Stimulated activated CD4-positive, alpha-beta T cell treated with anti-CD3 and anti-CD28 coated beads, Interleukin-2, amount 100 ng/mL, for 4 hours (primary cell): Measurements from ENCODE around the gene STK4.
"Not testable (repeated sequence)": the region's sequence is repeated elsewhere in the genome, so short reads cannot be mapped to it uniquely, and the experiment has no call there.

ENCODE experiments used
- DNase-seq: peaks from one replicate; pipeline ENCODE4 v3.0.0-alpha.2; 2020; ENCODE audit warnings: low read depth

The STK4 gene

DNA sequence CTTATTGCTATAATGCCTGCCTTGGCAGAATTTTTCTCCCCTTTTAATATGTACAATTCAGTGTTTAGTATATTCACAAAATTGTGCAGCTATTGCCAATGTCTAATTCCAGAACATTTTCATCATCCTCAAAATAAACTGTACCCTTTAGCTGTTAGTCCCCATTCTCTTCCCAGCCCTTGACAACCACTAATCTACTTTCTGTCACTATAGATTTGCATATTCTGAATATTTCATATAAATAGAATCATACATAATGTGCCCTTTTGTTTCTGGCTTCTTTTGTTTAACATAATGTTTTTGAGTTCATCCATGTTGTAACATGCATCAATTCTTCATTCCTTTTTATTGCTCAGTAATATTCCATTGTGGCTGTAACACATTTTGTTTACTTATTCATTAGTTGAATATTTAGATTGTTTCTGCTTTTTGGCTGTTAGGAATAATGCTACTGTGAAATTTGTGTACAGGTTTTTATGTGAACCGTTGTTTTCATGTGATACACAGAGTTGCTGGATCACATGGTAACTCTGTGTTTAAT lies 22.4 kb downstream of the STK4 start:
- no peak for DNase-seq

DNA sequence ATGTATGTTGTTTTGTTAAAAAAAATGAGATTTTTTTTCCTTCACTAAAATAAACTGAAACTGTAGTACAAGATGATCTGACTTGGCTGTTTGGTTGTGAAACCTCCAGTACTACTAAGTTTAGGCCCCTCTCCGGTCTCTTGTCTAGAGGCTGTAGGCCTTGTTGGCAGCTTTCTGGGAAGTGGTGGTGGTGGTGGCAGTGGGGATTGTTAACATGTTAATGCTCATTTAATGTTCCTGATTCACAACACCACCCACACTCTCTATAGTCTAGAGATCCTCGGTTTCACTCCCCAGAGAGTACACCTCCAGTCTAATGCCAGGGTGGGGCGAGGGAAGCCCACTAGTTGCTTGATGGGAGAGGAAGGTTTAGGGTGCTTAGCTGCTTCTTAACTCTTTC lies 24.1 kb downstream of the STK4 start:
- peak; percentile 31 for DNase-seq

DNA sequence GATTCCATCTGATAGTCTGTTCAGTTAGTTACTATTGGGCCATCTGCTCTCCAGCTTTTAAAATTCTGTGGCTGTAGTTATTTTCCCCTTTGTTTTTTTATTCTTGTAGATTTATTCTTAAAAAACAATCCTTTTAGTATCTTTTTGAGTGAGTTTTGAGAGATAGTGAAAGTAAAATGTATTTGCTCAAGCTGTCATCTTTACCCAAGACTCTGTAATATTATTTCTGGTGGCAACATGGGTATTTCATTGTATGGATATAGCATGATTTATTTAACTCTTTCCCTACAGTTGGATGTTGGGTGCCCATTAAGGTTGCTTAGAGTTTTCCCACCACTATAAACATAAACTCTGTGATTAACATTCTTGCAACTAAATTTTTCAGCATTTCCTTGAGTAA lies 24.6 kb downstream of the STK4 start:
- no peak for DNase-seq

DNA sequence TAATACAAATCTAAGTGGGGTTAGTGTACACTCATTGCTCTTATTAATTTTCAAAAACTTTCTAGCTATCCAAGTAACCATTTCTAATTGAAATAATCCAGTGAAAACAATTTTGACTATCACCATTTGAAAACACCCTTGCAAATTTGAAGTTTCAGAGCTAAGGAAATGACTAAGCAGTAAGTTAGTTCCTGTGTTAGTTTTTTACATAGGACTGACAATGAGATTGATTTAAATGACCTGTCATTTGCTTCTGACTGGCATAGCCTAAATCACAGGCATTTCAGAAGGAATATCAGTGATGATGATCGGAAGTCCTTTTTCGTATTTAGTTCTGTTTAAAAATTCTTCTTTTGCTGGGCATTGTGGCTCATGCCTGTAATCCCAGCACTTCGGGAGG lies 27.0 kb downstream of the STK4 start:
- DNase-seq: no peak

DNA sequence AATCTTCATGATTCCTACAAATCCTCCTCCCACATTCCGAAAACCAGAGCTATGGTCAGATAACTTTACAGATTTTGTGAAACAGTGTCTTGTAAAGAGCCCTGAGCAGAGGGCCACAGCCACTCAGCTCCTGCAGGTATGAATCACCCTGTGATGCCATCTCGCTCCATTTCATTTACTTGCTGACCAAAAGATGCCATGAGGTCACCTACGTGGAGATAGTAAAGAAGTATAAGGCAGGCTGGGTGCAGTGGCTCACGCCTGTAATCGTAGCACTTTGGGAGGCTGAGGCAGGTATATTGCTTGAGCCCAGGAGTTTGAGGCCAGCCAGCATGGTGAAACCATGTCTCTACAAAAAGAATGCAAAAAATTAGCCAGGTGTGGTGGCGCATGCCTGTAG lies 30.9 kb downstream of the STK4 start:
- DNase-seq: no peak

DNA sequence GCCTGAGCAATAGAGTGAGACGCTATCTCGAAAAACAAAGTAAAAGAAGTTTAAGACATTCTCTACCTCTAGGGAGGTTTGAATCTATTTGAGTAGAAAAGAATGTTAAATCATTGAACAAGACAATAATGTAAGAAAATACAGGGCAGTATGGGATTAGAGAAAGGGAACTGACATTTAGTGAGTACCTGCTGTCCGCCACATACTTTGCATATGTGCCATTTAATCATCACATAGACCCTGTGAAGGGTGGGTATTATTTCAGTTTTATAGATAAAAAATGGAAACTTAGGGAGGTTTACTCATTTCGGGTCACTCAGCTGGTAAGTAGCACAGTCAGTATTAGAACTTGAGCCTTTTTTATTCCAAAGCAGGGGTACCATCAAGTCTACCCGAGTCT lies 31.4 kb downstream of the STK4 start:
- DNase-seq: no peak

DNA sequence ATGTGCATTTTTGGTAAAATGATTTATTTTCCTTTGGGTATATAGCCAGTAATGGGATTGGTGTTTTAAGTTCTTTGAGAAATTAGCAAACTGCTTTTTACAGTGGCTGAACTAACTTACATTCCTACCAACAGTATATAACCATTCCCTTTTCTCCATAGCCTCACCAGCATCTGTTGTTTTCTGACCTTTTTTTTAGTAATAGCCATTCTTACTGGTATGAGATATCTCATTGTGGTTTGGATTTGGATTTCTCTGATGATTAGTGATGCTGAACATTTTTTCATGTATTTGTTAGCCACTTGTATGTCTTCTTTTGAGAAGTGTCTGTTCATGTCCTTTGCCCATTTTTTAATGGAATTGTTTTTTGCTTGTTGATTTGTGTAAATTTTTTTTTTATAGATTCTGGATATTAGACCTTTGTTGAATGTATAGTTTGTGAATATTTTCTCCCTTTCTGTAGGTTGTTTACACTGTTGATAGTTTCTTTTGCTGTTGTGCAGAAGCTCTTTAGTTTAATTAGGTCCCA lies 42.3 kb downstream of the STK4 start:
- no peak for DNase-seq

DNA sequence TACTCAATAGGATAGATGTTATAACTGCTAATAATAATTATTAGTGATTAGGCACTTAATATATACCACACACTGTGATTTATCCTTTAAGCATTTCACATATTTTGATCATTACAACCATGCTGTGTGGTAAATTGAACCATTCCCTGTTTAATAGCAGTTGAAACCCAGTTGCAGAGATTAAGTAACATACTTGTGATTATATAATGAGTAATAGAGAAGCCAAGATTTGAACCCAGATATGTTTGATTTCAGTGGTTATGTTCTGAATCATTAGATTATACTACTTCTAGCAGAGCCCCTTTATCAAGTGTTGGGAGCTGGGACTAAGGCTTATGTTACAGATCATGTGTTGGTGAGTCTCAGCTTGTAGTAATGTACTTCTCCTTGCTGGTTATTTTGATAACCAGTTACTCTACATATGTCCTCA lies 44.1 kb downstream of the STK4 start:
- DNase-seq: no peak

DNA sequence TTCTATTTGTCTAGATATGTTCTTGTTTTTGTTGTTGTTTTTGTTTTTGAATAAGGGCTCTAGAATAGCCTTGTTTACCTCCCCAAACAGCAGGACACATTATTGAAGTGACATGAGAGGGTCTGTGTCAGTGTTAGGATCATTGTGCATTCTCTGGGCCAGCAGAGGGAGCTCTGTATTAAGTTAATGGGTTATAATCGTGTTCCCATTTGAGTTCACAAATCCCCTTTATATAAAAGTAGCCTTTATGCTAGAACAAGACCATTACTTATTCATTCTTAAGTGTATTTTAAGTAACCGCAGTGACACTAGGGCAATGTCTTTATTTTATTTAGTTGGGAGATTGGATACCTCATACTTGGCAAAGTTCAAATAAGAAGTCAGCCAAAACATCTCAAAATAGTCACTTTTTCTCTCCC lies 44.8 kb downstream of the STK4 start:
- peak; percentile 37 for DNase-seq

DNA sequence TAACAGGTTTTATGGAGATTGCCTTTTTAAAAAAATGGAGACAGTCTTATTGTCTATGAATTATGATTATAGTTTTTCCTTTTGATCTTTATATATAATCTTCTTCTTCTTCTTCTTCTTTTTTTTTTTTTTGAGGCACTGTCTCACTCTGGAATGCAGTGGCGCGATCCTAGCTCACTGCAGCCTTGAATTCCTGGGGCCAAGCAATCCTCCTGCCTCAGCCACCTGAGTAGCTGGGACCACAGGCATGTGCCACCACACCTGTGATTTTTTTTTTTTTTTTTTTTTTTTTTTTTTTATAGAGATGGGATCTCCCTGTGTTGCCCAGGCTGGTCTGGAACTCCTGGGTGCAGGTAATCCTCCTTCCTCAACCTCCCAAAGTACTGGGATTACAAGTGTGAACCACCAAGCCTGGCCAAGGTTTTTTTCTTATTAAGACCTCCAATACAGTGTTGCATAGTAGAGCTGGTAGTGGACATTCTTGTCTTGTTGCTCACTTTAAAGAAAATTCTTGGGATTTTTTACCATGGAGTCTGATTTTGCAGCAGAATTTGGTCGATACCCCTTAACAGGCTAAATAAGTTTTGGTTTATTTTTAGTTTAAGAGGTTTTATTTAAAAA lies 46.5 kb downstream of the STK4 start:
- no peak for DNase-seq

DNA sequence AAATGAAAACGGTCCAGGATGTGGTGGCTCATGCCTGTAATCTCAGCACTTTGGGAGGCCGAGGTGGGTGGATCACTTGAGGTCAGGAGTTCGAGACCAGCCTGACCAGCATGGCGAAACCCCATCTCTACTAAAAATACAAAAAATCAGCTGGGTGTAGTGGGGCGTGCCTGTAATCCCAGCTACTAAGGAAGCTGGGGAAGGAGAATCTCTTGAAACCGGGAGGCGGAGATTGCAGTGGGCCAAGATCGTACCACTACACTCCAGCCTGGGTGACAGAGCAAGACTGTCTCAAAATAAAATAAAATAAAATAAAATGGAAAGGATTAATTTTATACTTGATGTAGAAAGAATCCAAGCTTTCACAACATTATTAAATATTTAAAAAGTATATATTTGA lies 47.8 kb downstream of the STK4 start:
- DNase-seq: not testable (repeated sequence)

DNA sequence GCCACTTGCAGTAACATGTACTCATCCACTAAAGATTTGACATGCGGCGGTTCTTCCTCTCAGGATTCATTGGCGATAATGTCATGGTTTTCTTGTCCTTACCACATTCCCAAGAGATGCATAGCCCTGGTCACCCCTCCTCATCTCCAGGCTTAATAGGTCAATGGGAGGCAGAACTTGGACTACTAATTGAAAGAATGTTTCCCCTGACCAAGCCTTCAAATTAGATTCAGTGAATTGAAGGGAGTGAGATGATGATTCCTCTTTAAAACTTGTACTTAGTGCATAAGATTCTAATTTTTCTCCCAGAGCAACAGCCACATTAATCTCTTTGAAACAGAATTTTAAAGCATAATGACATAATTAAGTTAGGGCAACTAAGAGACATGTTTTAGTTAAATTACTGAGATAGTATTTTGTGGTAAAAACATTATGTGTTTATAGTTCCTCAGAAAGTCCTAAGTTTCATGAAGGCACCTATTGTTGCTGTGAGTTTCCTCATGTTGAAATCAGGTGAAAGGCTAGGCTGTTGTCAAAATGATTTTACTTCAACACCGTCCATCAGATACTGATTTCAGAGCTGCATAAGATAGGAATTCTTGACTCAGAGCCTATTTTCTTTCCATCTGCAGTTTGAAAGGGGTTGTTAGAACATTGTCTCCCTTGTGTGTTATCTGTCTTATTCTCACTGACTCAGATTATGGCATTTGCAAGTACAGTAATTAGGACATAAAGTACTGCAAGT lies 48.5 kb downstream of the STK4 start:
- no peak for DNase-seq

DNA sequence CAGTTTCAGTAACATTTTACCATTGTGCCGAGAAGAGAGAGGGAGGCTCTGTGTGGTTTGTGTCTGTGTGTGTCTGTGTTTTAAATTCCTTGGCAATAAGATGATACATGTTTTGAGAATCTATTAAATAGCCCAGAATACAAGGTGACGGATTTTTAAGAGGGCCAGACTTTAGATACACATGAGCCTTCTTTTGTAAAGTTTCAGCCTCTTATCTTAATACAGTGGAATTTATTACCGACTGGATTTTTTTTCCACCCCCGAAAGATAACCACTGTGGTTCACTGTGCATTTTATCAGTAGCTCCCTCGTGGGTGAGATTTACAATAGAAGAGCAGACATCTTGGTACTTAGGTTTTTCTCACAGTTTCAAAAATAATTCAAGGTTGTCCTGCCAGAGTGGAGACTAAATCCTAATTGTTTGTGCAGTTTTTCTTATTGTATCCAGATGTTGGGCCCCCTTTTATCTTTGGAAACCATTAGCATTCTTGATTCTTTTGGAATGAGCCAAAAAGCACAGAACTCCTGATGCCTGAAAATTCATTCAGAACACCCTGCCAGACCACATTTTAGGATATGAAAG lies 49.9 kb downstream of the STK4 start:
- no peak for DNase-seq

DNA sequence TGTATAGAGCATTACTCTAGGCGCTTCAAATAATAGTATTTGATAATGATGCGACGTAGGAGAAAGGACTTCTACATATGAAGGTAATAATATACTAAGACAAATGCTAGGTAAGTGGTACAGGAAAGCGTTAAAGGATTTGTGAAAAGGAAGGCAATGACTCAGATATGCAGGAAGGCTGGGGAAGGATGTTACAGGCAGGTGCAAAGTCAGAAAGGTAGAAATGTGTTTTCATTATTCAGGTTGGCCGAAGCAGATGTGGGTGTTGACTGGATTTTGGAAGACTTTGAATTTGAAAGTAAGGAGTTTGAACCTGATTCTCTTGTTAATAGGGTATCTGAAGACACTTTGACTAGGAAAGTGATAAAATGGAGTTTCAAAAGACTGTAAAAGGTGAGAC lies 51.0 kb downstream of the STK4 start:
- DNase-seq: no peak

DNA sequence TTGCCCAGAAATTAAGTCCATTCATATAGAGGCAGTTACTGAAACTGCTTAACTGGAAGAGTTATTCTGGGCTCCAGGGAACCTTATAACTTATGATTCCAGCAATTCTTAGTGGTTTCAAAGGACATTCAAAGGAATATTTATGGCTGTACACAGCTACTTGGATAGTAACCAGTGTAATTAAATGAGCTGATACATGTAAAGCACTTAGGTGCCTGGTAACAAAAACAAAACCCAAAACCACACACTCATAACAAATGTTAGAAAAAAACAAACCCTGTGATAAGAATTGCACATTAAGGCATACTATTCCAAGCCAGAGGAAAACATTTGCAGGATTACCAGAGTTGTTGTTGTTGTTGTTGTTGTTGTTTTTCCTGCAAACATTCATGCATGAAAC lies 51.5 kb downstream of the STK4 start:
- DNase-seq: no peak

DNA sequence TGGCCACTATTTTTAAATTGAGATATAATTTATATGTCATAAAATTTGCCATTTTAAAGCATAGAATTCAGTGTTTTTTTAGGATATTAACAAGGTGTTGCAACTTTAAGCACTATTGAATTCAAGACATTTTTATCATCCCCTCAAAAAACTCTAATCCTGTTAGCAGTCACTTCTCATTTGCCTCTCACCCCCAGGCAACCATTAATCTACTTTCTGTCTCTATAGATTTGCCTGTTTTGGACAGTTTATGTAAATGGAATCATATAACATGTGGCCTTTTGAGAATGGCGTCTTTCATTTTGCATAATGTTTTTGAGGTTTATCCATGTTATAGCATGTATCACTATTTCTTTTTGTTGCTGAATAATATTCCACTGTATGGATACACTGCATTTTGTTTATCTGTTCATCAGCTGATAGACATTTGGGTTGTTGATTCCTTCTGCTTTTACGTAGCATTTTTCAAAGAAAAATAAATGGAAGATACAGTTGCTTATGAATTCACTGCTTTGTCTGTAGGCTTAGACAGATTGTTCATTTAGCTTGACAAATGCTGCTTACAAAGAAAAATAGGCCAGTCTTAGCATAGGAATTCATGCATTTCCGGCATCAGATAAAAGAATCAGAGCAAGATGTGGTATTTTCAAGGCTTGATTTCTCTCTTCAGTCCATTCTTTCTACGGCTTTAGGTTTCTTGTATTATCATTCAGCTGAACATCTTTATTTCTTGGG lies 52.9 kb downstream of the STK4 start:
- no peak for DNase-seq

DNA sequence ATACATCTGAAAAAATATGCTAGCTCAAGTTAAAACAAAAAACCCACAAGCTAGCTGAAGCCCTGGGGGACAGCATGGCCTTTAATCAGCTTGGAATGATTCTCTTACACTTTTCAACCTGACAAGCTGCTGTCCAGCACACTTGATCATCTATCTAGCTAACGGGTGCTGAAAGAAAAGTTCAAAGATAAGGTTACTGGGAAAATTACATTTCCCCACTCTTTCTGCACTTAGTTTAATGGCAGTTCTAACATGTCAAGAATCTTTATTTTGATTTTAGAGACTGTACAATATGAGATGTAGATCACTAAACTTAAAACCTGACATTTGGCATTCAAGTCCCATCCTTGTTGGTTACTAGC lies 53.4 kb downstream of the STK4 start:
- no peak for DNase-seq

DNA sequence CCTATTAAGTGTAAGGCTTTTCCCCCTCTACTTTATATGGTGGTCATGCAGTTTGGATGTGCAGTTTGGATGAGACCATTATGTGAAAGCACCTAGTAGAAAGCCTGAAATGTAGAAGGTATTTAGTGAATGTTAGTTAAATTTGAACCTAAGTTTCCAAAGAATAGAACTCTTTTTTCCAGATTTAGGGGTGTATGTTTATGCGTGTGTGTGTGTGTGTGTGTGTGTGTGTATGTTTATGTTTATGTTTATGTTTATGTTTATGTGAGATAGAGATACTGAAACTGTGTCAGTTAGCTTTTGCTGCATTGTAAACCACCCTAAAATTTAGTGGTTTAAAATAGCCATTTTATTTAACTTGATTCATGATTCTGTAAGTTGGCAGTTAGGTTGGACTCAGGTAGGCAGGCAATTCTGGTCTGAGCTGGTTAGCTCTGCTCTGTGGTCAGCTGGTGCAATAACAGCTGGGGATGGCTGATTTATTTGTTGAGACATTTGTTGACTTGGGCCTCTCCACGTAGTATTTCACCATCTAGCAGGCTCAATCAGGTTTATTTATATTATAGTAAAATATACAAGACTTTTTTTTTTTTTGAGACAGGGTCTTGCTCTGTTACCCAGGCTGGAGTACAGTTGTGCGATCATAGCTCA lies 54.0 kb downstream of the STK4 start:
- no peak for DNase-seq

DNA sequence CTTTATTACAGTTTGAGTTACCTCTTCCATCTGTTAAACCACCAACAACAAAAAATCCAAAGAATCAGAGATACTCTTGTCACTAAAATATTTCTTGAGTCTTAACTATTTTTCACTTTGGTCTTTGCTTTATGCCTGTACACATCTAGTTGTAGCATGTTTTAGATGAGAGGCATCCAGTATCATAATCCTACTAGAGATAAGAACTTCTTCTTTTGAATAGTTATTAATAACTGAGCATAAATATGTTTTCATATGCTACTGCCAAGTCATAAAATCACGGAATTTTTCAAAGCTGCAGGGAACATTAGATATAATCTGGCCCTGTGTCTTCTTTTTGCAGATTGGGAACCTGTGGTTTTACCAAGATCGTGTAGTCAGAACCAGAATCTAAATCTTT lies 55.3 kb downstream of the STK4 start:
- DNase-seq: no peak

DNA sequence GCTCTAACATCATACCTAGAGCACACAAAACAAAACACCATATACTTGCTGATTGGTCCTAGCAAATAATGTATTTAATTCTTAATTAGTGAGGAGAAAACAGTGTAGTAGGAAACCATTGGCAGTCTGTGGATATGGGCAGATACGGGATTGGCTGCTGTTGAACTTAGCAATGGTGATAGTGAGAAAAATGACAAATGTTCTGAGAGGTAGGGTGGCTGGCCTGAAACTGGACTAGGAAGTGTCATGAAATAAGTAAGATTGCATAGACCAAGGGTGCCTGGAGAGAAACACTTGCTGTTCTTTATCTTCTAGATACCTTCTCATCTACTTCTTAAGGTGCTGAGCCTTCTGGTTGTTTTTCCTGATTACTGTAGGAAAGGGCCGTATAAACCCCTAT lies 56.8 kb downstream of the STK4 start:
- not testable (repeated sequence) for DNase-seq

DNA sequence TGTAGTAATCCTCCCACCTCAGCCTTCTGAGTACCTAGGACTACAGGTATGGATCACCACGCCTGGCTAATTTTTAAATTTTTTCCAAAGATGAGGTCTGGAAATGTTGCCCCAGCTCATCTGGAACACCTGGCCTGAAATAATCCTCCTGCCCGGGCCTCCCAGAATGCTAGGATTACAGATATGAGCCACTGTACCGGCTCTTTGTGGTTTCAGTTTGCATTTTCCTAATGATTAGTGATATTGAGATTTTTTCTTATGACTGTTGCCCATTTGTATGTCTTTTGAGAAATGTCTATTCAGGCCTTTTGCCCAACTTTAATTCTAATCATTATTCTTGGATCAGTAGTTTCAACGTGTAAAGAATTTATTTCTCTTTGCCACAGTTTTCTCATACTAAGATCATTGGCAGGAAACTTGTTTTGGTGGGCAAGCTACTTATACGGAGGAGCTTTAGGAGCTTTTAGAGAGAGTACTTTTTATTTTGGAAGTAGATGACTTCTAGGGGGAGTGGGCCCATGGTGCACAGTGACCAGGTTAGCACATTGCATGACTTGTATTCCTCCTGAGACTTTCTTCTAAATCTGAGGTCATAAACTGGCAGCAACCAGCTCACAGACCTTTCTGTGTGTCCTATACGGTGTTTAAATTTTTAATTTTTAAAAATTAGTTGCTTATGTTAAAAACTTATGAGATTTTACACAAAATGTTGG lies 62.3 kb downstream of the STK4 start:
- DNase-seq: no peak
